Mesothelial cell of epicardium (in vitro differentiated cells): ENCODE measurements around the gene SPACA6. TPM values are rescaled to one million over a fixed set of nuclear protein-coding genes. Genes with fewer than 3 reads are reported as not detected.

Experiments
- DNase-seq, 2 experiments: peaks; one replicate each; pipeline ENCODE4 v3.0.0; 2021; ENCODE audit warnings: low spot score in 2 of 2; ENCODE audit not compliant: unreplicated experiment in 2 of 2
- H3K27ac Mint-ChIP-seq: 2 replicates; pipeline ENCODE4 v1.8.0; 2021; ENCODE audit warnings: mixed read lengths
- H3K27me3 Mint-ChIP-seq: 2 replicates; pipeline ENCODE4 v1.8.0; 2021; ENCODE audit warnings: low read depth, mixed read lengths
- H3K36me3 Mint-ChIP-seq: 2 replicates; pipeline ENCODE4 v1.8.0; 2021; ENCODE audit warnings: mixed read lengths
- H3K4me1 Mint-ChIP-seq: 2 replicates; pipeline ENCODE4 v1.8.0; 2021; ENCODE audit warnings: mixed read lengths
- H3K4me3 Mint-ChIP-seq: 2 replicates; pipeline ENCODE4 v1.8.0; 2021; ENCODE audit warnings: mild to moderate bottlenecking, moderate library complexity, mixed read lengths
- H3K9me3 Mint-ChIP-seq: 2 replicates; pipeline ENCODE4 v1.8.0; 2021; ENCODE audit warnings: mixed read lengths
- total RNA-seq: library from RNA; stranded (reverse); gene quantifications from 3 replicates; pipeline ENCODE4 v1.2.1, GENCODE V29; 2021
- TF ChIP-seq, protein P1 (sequence below): fragments of 200-600 bp; sonication (generic); IDR thresholded peaks from one replicate; pipeline ENCODE4 v1.5.0; 2021; ENCODE audit warnings: antibody characterized with exemption; ENCODE audit not compliant: unreplicated experiment

SPACA6 gene
- total RNA-seq, 1 donor from 2014 or later = 87.6 TPM

DNA sequence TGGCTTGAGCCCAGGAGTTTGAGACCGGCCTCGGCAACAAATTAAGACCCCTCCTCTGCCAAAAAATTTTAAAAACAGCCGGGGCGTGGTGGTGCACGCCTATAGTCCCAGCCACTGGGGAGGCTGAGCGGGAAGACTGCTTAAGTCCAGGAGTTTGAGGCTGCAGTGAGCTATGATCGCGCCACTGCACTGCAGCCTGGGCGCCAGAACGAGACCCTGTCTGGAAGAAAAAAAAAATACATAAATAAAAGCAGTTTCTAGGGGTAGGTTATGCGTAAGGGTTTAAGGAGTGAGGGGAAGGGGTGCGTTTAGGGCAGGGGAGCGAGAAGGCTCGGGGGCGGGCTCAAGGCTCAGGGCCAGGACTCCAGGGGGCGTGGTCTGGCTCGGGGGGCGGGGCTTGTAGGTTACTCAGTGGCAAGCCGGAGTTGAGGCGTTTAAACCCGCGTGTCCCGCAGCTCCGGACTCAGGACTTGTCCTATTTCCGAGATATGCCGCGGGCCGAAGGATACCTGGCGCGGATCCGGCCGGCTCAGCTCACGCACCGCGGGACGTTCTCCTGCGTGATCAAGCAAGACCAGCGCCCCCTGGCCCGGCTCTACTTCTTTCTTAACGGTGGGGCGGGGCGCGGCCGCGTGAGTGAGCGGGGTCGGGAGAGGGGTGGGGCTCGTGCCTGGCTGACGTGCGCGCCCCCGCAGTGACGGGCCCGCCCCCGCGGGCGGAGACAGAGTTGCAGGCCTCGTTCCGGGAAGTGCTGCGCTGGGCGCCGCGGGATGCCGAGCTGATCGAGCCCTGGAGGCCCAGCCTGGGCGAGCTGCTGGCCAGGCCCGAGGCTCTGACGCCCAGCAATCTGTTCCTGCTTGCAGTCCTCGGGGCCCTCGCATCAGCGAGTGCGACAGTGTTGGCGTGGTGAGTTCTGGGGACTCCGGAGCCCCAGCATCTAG, 10.7 kb downstream of the SPACA6 start:
- H3K4me3 Mint-ChIP-seq = peak overlapping the region; percentile 68
- no peaks in the 10 kb centered on the region for H3K9me3 Mint-ChIP-seq
- H3K36me3 Mint-ChIP-seq = peaks cover 38% of the 10 kb centered on the region
- peaks cover 47% of the 10 kb centered on the region for H3K4me1 Mint-ChIP-seq
- peak; percentile 93 to 94 for DNase-seq
- no peaks in the 10 kb centered on the region for H3K27me3 Mint-ChIP-seq
- H3K27ac Mint-ChIP-seq = peak overlapping the region; percentile 98
- TF ChIP-seq, protein P1, sequence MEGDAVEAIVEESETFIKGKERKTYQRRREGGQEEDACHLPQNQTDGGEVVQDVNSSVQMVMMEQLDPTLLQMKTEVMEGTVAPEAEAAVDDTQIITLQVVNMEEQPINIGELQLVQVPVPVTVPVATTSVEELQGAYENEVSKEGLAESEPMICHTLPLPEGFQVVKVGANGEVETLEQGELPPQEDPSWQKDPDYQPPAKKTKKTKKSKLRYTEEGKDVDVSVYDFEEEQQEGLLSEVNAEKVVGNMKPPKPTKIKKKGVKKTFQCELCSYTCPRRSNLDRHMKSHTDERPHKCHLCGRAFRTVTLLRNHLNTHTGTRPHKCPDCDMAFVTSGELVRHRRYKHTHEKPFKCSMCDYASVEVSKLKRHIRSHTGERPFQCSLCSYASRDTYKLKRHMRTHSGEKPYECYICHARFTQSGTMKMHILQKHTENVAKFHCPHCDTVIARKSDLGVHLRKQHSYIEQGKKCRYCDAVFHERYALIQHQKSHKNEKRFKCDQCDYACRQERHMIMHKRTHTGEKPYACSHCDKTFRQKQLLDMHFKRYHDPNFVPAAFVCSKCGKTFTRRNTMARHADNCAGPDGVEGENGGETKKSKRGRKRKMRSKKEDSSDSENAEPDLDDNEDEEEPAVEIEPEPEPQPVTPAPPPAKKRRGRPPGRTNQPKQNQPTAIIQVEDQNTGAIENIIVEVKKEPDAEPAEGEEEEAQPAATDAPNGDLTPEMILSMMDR = no peak

GRCh38 chr19:51704626-51705025, 11.5 kb downstream of the SPACA6 start:
- Mint-ChIP-seq H3K4me1 (peaks cover 47% of the 10 kb centered on the region), H3K36me3 (peaks cover 34% of the 10 kb centered on the region), H3K27ac (peak overlapping the region; percentile 93), H3K27me3 (no peaks in the 10 kb centered on the region), H3K4me3 (peak overlapping the region; percentile 68), H3K9me3 (no peaks in the 10 kb centered on the region)
- DNase-seq = no peak
- TF ChIP-seq, protein P1 = no peak

GRCh38 chr19:51706296-51706695, 13.2 kb downstream of the SPACA6 start:
- peaks cover 32% of the 10 kb centered on the region for H3K36me3 Mint-ChIP-seq
- H3K4me1 Mint-ChIP-seq = peaks cover 43% of the 10 kb centered on the region
- no peaks in the 10 kb centered on the region for H3K27me3 Mint-ChIP-seq
- TF ChIP-seq, protein P1 = no peak
- H3K9me3 Mint-ChIP-seq = no peaks in the 10 kb centered on the region
- no peak for DNase-seq
- no peak overlapping the region for H3K4me3 Mint-ChIP-seq
- H3K27ac Mint-ChIP-seq = peak overlapping the region; percentile 57

- DNase-seq = no peak
- no peak overlapping the region for H3K4me3 Mint-ChIP-seq
- H3K4me1 Mint-ChIP-seq = peaks cover 37% of the 10 kb centered on the region
- no peaks in the 10 kb centered on the region for H3K27me3 Mint-ChIP-seq
- H3K9me3 Mint-ChIP-seq = no peaks in the 10 kb centered on the region
- TF ChIP-seq, protein P1 = no peak
- H3K36me3 Mint-ChIP-seq = peaks cover 30% of the 10 kb centered on the region
- H3K27ac Mint-ChIP-seq = no peak overlapping the region
Observed at GRCh38 chr19:51706885-51707284, 13.8 kb downstream of the SPACA6 start.

GRCh38 chr19:51708811-51709210, 15.7 kb downstream of the SPACA6 start:
- Mint-ChIP-seq H3K9me3 (no peaks in the 10 kb centered on the region), H3K27me3 (no peaks in the 10 kb centered on the region), H3K36me3 (peaks cover 27% of the 10 kb centered on the region), H3K4me3 (no peak overlapping the region), H3K4me1 (peaks cover 19% of the 10 kb centered on the region), H3K27ac (no peak overlapping the region)
- DNase-seq = no peak
- TF ChIP-seq, protein P1 = no peak
